GM21526 (cell line): ENCODE data around the gene OGG1.

Experiments used
- ATAC-seq: cut with Tn5 transposase; IDR thresholded peaks from one replicate; pipeline ENCODE4 v1.9.1; 2021; ENCODE audit warnings: moderate library complexity; ENCODE audit not compliant: unreplicated experiment, low FRiP score

The OGG1 gene

GRCh38 chr3:9749645-9750555 is at the start of gene OGG1:
OGG1 (plus strand) TSS chr3:9749952; CDS start chr3:9750287, 335 bp downstream.
- peak; percentile 86 for ATAC-seq

GRCh38 chr3:9700536-9700935 is 49.2 kb upstream of the OGG1 start:
- ATAC-seq, result no peak

- no peak for ATAC-seq
Observed at GRCh38 chr3:9701006-9701405, 48.7 kb upstream of the OGG1 start.

- no peak for ATAC-seq
Observed at GRCh38 chr3:9701711-9702110, 48.0 kb upstream of the OGG1 start.

GRCh38 chr3:9703240-9703639 is 46.5 kb upstream of the OGG1 start:
- ATAC-seq, result no peak

GRCh38 chr3:9703736-9704346 is 45.9 kb upstream of the OGG1 start, which contains the start of gene CPNE9:
CPNE9 (plus strand) TSS chr3:9703833; CDS start chr3:9703997, 164 bp downstream.
- ATAC-seq, result no peak

- ATAC-seq, result no peak
Observed at GRCh38 chr3:9704347-9705322, 45.1 kb upstream of the OGG1 start.

GRCh38 chr3:9710174-9710739 is 39.5 kb upstream of the OGG1 start:
- no peak for ATAC-seq

- ATAC-seq, result no peak
Observed at GRCh38 chr3:9712415-9712814, 37.3 kb upstream of the OGG1 start.

GRCh38 chr3:9713142-9713541 is 36.6 kb upstream of the OGG1 start:
- ATAC-seq, result no peak

GRCh38 chr3:9715136-9715535 is 34.6 kb upstream of the OGG1 start:
- no peak for ATAC-seq

- ATAC-seq, result no peak
Observed at GRCh38 chr3:9715764-9716437, 33.9 kb upstream of the OGG1 start.

- no peak for ATAC-seq
Observed at GRCh38 chr3:9716801-9717555, 32.8 kb upstream of the OGG1 start.

GRCh38 chr3:9717563-9717962 is 32.2 kb upstream of the OGG1 start:
- ATAC-seq, result no peak

GRCh38 chr3:9718118-9718517 is 31.6 kb upstream of the OGG1 start:
- ATAC-seq, result no peak

GRCh38 chr3:9721015-9721699 is 28.6 kb upstream of the OGG1 start:
- no peak for ATAC-seq

- ATAC-seq, result no peak
Observed at GRCh38 chr3:9721700-9722060, 28.1 kb upstream of the OGG1 start.

GRCh38 chr3:9725775-9726515 is 23.8 kb upstream of the OGG1 start:
- no peak for ATAC-seq
